ENCODE data around the gene RXRA.

DNA sequence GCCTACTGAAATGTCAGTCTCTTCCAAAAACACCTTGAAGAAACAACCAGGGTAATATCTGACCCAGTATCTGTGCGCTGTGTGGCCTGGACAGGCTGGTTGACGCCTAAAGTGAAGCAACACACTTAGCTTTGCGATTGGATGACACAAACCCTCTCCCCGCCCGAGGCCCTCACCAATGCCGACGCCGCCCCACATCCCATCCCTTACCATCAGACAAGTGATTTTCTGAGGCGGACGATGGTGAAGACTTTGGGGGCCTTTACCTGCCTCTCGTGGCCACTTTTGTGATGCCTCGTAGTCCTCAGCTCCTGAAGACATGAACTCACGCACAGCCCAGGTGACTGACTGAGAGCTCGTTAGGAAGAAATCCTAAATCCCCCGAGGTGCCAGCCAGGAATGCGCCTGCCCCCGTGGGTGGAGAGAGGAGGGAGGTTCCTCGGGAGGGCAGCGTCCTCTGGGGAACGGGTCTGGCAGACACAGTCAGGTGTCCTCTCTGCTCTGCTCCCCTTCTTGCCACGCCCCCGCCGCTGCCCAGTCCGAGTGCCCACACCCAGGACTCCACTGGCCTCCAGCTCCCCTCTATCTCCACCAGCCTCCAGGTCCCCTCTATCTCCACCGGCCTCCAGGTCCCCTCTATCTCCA, 31.0 kb upstream of the RXRA start:
- TF ChIP-seq, protein P1, sequence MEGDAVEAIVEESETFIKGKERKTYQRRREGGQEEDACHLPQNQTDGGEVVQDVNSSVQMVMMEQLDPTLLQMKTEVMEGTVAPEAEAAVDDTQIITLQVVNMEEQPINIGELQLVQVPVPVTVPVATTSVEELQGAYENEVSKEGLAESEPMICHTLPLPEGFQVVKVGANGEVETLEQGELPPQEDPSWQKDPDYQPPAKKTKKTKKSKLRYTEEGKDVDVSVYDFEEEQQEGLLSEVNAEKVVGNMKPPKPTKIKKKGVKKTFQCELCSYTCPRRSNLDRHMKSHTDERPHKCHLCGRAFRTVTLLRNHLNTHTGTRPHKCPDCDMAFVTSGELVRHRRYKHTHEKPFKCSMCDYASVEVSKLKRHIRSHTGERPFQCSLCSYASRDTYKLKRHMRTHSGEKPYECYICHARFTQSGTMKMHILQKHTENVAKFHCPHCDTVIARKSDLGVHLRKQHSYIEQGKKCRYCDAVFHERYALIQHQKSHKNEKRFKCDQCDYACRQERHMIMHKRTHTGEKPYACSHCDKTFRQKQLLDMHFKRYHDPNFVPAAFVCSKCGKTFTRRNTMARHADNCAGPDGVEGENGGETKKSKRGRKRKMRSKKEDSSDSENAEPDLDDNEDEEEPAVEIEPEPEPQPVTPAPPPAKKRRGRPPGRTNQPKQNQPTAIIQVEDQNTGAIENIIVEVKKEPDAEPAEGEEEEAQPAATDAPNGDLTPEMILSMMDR (IDR thresholded peaks at IDR 0.05; ENCODE audit: insufficient read depth, low read depth, low read length): no peak
- no peak for TF ChIP-seq EZH2 (IDR thresholded peaks at IDR 0.05; ENCODE audit: insufficient read depth, low read length)

Data from astrocyte (in vitro differentiated cells and primary cell).